Measurements from ENCODE around the gene RASD1.
"Not testable (repeated sequence)": the region's sequence is repeated elsewhere in the genome, so short reads cannot be mapped to it uniquely, and the experiment has no call there.

RASD1 gene

GRCh38 chr17:17463821-17464220 lies 32.4 kb downstream of the RASD1 start:
- H3K27ac ChIP-seq: no peak overlapping the region
- no peaks in the 10 kb centered on the region for H3K36me3 ChIP-seq (replicated peaks)
- H3K4me3 ChIP-seq (ENCODE audit: low read depth, low read length): no peak overlapping the region
- no peak for DNase-seq
- in situ Hi-C loops (cut with HindIII; ENCODE audit: low pct_ligation_motif_present, low sequenced_read_pairs): no loop called here
- peaks cover 2% of the 10 kb centered on the region for H3K27me3 ChIP-seq (replicated peaks)
- TF ChIP-seq CTCF (IDR thresholded peaks at IDR 0.05; ENCODE audit: low read depth, low read length, missing control alignments): no peak

- no peak overlapping the region for H3K4me3 ChIP-seq (ENCODE audit: low read depth, low read length)
- in situ Hi-C loops (cut with HindIII; ENCODE audit: low pct_ligation_motif_present, low sequenced_read_pairs): no loop called here
- TF ChIP-seq CTCF (IDR thresholded peaks at IDR 0.05; ENCODE audit: low read depth, low read length, missing control alignments): no peak
- no peak for DNase-seq
- H3K27ac ChIP-seq: no peak overlapping the region
- H3K27me3 ChIP-seq (replicated peaks): peaks cover 2% of the 10 kb centered on the region
- H3K36me3 ChIP-seq (replicated peaks): no peaks in the 10 kb centered on the region
These were observed 34.0 kb downstream of the RASD1 start for GRCh38 chr17:17462048-17462824.

- Histone ChIP-seq H3K27ac (no peak overlapping the region), H3K4me3 (ENCODE audit: low read depth, low read length) (no peak overlapping the region), H3K36me3 (replicated peaks) (no peaks in the 10 kb centered on the region), H3K27me3 (replicated peaks) (peaks cover 2% of the 10 kb centered on the region)
- DNase-seq: no peak
- TF ChIP-seq CTCF (IDR thresholded peaks at IDR 0.05; ENCODE audit: low read depth, low read length, missing control alignments): no peak
- in situ Hi-C loops (cut with HindIII; ENCODE audit: low pct_ligation_motif_present, low sequenced_read_pairs): no loop called here
These were observed 36.2 kb downstream of the RASD1 start for GRCh38 chr17:17460038-17460437.

GRCh38 chr17:17457680-17458079 lies 38.5 kb downstream of the RASD1 start:
- DNase-seq: no peak
- in situ Hi-C loops (cut with HindIII; ENCODE audit: low pct_ligation_motif_present, low sequenced_read_pairs): no loop called here
- Histone ChIP-seq H3K27me3 (replicated peaks) (no peaks in the 10 kb centered on the region), H3K27ac (no peak overlapping the region), H3K4me3 (ENCODE audit: low read depth, low read length) (no peak overlapping the region), H3K36me3 (replicated peaks) (no peaks in the 10 kb centered on the region)
- no peak for TF ChIP-seq CTCF (IDR thresholded peaks at IDR 0.05; ENCODE audit: low read depth, low read length, missing control alignments)

GRCh38 chr17:17456251-17456650 lies 39.9 kb downstream of the RASD1 start:
- TF ChIP-seq CTCF (IDR thresholded peaks at IDR 0.05; ENCODE audit: low read depth, low read length, missing control alignments): no peak
- no peaks in the 10 kb centered on the region for H3K27me3 ChIP-seq (replicated peaks)
- no peaks in the 10 kb centered on the region for H3K36me3 ChIP-seq (replicated peaks)
- no peak for DNase-seq
- in situ Hi-C loops (cut with HindIII; ENCODE audit: low pct_ligation_motif_present, low sequenced_read_pairs): no loop called here
- H3K4me3 ChIP-seq (ENCODE audit: low read depth, low read length): no peak overlapping the region
- no peak overlapping the region for H3K27ac ChIP-seq

GRCh38 chr17:17455173-17455572 lies 41.0 kb downstream of the RASD1 start:
- TF ChIP-seq CTCF (IDR thresholded peaks at IDR 0.05; ENCODE audit: low read depth, low read length, missing control alignments): no peak
- DNase-seq: no peak
- Histone ChIP-seq H3K4me3 (ENCODE audit: low read depth, low read length) (no peak overlapping the region), H3K27ac (no peak overlapping the region), H3K27me3 (replicated peaks) (no peaks in the 10 kb centered on the region), H3K36me3 (replicated peaks) (no peaks in the 10 kb centered on the region)
- in situ Hi-C loops (cut with HindIII; ENCODE audit: low pct_ligation_motif_present, low sequenced_read_pairs): no loop called here

- H3K36me3 ChIP-seq (replicated peaks); DNase-seq; H3K27ac ChIP-seq; in situ Hi-C loops (cut with HindIII; ENCODE audit: low pct_ligation_motif_present, low sequenced_read_pairs); H3K4me3 ChIP-seq (ENCODE audit: low read depth, low read length); H3K27me3 ChIP-seq (replicated peaks): not testable (repeated sequence)
These were observed 41.5 kb downstream of the RASD1 start for GRCh38 chr17:17454700-17455099.

Measured in brain microvascular endothelial cell (primary cell).